Fibroblast of skin of right biceps (primary cell): ENCODE data around the gene MEIOB.
"Not testable (repeated sequence)": the region's sequence is repeated elsewhere in the genome, so short reads cannot be mapped to it uniquely, and the experiment has no call there.

Source experiments
- DNase-seq: peaks from one replicate; pipeline ENCODE4 v3.0.0-alpha.2; 2013

Gene MEIOB

DNA sequence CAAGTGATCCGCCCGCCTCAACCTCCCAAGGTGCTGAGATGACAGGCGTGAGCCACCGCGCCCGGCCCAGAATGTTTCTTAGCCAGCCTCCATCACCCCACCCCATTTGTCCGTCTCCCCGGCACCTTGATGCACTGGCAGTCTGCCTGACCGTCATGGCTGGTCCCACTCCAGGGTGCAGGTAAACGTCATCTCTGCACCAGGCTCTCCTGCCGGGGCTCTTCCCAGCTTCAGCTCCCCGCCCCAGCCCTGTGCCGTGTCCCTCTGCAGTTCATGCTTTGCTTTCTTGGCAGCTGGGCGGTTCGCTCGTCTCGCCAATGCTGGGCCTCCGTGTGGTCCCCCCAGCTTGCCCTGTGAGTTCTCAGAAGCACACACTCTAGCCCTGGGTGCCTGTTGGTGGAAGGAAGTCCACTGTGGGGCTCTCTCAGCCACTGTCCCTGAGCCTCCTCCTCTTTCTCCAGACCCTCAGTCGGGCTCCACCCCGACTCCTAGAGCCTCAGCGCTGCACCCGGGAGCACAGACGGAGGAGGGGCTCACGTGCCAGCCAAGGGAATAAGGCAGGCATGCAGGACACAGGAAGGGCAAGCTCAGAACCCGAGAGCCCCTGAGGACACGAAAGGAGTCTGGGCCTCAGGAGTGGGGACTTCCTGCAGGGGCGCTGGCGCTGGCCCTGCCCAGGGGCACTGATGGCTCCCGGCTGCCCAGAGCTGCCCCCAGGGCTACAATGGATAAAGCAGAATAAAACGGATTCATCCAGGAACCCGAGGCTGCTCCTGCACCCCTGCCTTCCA is 34.3 kb upstream of the MEIOB start:
- no peak for DNase-seq

GRCh38 chr16:1903845-1904840 is 32.2 kb upstream of the MEIOB start:
- no peak for DNase-seq

DNA sequence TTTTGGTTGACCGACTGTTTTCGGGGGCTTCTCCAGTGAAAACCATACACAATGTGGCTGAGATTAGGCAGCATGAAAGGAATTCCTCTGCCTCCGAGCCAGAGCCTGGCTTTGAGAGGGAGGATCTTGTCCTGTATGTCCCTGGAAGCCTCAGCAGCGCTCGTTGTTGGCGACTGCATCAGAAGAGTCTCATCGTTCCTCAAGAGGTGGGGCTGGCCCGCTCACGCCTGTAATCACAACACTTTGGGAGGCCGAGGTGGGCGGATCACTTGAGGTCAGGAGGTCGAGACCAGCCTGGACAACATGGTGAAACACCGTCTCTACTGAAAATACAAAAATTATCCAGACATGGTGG is 31.2 kb upstream of the MEIOB start:
- DNase-seq: no peak

DNA sequence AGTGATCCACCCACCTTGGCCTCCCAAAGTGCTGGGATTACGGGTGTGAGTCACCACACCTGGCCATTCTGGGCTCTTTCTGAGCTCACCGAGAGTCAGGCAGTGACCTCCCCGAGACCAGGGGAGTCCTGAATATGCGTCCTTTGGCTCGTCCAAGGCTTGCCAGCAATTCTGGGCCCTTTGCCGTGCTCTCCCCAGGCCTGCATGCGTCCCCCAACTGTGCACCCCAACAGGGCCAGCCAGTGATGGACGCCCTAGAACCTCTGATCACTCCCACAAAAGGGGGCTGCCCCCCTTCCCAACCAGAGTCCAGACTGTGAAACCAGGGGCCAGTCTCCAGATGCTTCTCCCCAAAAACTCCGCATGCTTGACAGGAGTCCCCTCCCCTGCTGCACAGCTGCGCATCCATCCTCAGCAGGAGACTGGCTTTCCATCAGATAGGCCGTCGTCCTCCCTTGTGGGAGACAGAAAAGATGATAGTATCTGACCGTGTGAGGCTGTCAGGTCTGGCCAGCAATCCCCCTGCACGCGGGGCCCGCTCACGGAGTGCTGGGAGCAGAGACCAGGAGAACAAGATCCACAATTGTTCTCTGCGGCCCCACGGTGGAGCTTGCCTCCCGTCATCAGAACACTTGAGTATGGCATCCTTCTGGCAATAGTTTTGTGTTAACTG is 30.7 kb upstream of the MEIOB start:
- no peak for DNase-seq

DNA sequence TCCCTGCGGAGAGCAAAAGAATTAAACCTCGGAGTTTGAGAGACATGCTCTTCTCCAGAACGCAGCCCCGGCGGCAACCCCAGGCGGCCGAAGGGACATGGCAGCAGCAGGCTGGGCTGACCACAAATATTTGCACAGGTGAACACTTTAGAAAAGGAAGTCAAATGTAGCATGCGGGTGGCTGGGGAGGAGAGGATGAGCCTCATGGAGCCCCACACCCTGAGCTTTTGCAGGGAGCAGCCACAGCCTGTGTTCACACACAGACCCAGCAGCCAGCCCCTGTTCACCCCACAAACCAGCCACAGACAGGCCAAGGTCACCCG is 28.4 kb upstream of the MEIOB start:
- no peak for DNase-seq

- no peak for DNase-seq
These were observed 27.9 kb upstream of the MEIOB start for GRCh38 chr16:1899641-1900451.

- DNase-seq: not testable (repeated sequence)
These were observed 25.7 kb upstream of the MEIOB start for GRCh38 chr16:1897692-1898091.

DNA sequence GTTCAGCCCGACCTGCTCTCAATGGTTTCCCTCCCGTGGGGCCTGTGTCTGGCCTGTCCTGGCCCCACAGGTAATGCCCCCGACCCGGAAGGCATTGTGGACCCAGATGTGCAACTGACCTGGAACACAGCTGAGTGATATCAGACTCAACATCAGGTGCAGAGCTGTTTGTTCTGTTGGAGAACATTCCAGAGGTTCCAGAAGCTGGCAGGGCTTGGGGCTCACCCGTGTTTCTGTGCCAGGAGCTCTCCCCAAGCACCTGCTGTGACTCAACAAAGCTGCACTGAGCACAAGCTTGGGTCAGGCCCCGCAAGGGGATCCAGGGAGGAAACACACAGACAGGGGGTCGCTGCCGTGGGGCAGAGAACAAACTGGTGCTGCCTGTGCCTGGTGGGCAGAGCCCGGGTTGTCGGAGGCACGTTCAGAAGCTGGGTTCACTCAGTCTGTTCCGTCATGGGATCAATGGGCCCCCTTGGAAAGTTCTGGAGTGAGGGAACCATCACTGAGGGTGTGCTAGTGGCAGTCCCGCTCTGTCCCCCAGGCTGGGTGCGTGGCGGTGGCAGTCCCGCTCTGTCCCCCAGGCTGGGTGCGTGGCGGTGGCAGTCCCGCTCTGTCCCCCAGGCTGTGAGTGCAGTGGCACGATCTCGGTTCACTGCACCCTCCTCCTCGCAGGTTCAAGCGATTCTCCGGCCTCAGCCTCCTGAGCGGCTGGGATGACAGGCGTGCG is 24.1 kb upstream of the MEIOB start:
- no peak for DNase-seq

GRCh38 chr16:1895068-1895467 is 23.1 kb upstream of the MEIOB start:
- no peak for DNase-seq

DNA sequence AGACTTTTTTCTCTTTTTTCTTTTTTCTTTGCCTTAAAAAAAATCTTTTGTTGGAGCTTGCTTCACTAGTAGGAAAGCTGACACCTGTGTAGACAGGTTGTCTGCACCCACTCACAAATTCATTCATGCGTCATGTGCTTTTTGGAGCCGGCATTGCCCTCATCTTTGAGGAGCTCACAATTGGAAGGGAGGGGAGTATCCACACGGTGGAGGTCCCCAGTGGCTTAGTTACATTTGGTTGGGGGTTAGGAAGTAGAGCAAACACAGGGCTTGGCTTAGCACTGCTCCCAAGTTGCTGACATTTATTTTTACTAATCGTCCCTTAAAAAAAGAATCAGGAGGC is 18.7 kb upstream of the MEIOB start:
- DNase-seq: no peak

- DNase-seq: no peak
These were observed 18.2 kb upstream of the MEIOB start for GRCh38 chr16:1890024-1890707.

- no peak for DNase-seq
These were observed 15.9 kb upstream of the MEIOB start for GRCh38 chr16:1887711-1888354.

DNA sequence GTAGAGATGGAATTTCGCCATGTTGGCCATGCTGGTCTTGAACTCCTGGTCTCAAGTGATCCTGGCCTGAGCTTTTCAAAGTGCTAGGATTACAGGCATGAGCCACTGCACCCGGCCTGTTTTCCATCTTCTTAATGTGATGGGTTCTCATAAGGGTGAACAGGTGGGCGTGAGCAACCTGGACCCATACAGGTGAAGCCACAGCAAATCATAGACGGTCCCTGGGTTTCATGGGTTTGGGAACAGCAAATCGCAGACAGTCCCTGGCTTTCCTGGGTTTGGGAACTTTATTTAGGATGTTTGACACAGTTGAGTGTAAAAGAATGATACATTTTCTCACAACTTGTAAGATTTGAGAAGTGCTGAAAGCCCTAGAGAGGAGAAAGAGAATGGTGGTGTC is 12.9 kb upstream of the MEIOB start:
- DNase-seq: no peak

DNA sequence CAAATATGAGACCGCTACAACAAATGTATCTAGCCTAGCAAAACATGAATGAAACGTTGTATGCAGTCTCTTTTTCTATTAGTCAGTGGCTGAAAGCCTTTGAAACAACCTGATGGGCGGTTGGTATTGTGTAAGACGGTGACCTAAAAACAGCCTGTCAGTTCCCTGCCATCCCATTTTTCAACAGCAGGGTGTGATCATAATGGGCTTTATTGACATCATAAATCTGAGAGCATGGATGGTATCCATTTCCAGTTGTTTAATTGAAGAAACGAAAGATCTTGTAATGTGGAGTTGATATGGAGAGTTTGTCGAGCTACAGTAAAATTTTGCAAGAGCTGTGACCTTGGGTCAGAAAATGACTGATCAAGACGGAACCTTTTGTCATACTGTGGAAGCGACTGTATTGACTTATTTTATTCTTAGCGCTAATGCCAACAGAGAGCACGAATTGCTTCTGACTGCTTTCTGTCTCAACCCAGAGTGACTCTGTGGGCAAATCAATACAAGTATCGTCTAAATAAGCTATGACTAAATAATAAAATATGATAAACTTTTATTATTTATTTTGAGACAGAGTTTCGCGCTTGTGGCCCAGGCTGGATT is 12.3 kb upstream of the MEIOB start:
- peak; percentile 9 for DNase-seq

- DNase-seq: not testable (repeated sequence)
These were observed 9.2 kb upstream of the MEIOB start for GRCh38 chr16:1881172-1881571.

DNA sequence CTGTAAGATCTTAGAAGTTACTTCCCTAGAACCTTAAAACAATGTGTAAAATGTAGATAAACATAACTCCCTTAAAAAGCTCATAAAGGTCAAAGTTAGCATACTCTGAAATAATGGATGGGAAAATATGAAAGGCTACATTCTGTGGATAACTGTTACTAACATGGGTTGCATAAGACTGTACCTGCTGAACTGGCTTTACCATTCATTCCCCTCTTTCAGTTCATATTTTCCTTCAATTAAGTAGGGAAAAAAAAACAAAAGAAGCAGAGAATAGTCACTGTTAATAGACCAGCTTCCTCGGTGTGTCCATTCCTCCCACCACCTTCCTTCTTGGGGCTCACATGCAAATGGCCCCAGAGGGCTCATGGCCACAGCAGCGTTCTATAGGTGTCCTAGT is 7.5 kb upstream of the MEIOB start:
- no peak for DNase-seq

GRCh38 chr16:1878256-1878655 is 6.3 kb upstream of the MEIOB start:
- DNase-seq: no peak

DNA sequence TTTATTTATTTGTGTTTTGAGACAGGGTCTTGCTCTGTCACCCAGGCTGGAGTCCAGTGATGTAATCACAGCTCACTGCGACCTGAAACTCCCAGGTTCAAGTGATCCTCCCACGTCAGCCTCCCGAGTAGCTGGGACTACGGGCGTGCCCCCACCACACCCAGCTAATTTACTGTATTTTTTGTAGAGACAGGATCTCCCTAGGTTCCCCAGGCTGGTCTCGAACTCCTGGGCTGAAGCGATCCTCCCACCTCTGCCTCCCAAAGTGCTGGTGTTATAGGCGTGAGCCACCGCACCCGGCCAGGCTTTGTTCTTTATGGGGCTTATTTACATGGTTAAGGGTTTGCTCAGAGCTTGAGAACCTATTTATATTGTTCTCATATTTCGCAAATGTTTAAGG is 5.8 kb upstream of the MEIOB start:
- DNase-seq: no peak

- no peak for DNase-seq
These were observed 5.1 kb upstream of the MEIOB start for GRCh38 chr16:1877089-1877488.

DNA sequence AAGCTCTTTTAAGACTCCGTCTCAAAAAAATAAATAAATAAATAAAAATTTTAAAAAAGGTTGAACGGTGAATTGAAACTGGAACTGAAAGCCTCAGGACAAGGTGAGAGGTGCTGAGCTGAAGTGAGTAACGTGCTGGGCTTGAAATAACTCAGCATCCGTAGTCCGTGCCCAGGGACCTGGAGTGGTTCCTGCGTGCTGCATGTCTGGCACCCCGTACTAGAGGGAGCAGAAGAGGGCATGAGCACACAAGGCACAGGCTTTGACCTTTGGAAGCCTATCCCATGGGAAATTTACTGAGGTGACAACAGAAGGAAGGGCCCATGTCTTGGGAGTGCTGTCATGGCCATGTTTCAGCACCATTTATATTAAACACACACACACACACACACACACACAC is 4.5 kb upstream of the MEIOB start:
- DNase-seq: no peak

- not testable (repeated sequence) for DNase-seq
These were observed 4.1 kb upstream of the MEIOB start for GRCh38 chr16:1876066-1876465.
